ENCODE data around the gene GPR45. TPM values are rescaled to one million over a fixed set of nuclear protein-coding genes. Genes with fewer than 3 reads are reported as not detected.
"Not testable (repeated sequence)": the region's sequence is repeated elsewhere in the genome, so short reads cannot be mapped to it uniquely, and the experiment has no call there.

The GPR45 gene
- total RNA-seq, 2 donors from 2014 or later = not detected

- intact Hi-C loops (cut with DNase I); DNase-seq (ENCODE audit: low spot score): not testable (repeated sequence)
Measured at GRCh38 chr2:105251016-105251648, 9.6 kb downstream of the GPR45 start.

DNA sequence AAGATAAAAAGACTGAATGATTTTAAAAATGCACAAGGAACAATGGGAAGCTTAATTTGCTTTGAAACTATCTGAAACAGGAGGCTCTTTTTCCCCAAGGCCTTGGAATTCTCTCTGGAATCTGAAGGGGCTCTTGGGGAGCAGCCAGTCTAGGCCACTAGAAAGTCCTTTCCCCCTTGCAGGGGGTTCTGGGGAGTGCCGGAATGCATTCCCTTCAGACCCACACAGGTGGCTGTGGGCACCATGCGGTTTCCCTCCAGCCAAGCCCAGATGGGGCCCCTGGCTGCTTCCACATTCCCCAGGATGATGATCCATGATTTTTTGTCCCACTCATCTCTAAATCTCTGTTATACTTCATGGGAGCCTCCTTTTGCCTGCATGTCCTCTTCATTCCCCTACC lies 10.7 kb downstream of the GPR45 start:
- DNase-seq (ENCODE audit: low spot score) = no peak
- intact Hi-C loops (cut with DNase I) = no loop called here

DNA sequence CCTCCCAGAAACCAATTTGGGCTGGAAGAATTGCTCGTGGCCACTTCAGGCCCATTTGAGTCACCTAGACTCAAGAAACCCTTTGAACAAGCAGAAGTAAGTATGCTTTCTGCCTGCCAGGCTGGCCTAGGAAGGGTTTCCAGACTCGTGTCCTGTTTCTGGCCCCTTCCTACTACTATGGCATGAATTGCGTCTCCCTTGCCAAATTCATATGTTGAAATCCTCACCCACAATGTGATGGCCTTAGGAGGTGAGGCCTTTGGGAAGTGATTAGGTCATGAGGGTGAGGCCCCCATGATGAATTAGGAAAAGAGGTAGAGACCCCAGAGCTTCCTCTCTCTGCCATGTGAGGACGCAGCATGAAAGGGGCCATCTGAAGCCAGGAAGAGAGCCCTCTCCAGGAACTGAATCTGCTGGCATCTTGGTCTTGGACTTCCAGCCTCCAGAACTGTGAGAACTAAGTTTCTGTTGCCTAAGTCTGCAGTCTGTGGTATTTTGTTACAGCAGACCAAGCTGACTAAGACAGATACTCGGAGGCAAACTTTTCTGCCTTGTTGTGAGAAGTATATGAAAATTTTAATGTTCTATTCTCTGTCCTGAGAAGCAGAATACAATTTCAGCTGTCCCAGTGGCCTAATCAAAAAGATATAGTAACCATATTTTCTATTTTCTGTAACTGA lies 13.1 kb downstream of the GPR45 start:
- intact Hi-C loops (cut with DNase I) = loop anchor here in 1 of 2 donors (1.0 kb wide), 1 partner anchor 16 kb away; no protein-coding TSS in a partner anchor
- no peak for DNase-seq (ENCODE audit: low spot score)

GRCh38 chr2:105255979-105256378 lies 14.4 kb downstream of the GPR45 start:
- intact Hi-C loops (cut with DNase I) = no loop called here
- DNase-seq (ENCODE audit: low spot score) = no peak

- no peak for DNase-seq (ENCODE audit: low spot score)
- intact Hi-C loops (cut with DNase I) = no loop called here
Measured at GRCh38 chr2:105256431-105257047, 15.0 kb downstream of the GPR45 start.

GRCh38 chr2:105257981-105258380 lies 16.4 kb downstream of the GPR45 start:
- intact Hi-C loops (cut with DNase I) = no loop called here
- DNase-seq (ENCODE audit: low spot score) = no peak

- intact Hi-C loops (cut with DNase I) = no loop called here
Measured at GRCh38 chr2:105258835-105259350, 17.4 kb downstream of the GPR45 start.

DNA sequence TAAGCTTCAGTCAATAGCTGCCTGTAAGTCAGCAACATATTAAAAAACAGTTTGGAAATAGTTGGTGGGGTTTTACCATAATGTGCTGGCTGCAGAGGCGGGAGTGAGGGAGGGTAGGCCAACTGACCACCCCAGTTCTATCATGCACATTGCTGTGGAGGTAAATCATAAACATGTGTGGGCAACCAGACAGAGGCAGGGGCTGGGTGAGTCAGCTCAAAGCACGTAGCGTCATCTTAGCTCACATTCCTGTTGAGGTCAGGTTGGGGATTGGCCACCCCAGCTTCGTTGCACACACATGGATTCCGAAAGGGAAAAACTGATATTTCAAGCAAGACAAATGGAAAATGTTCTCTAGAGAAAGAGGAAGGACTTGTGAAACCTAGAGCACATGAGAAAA lies 19.5 kb downstream of the GPR45 start:
- intact Hi-C loops (cut with DNase I) = no loop called here
- DNase-seq (ENCODE audit: low spot score) = no peak

More at GRCh38 chr2:105258835-105259350, 17.4 kb downstream of the GPR45 start:
- no peak for DNase-seq (ENCODE audit: low spot score)

DNA sequence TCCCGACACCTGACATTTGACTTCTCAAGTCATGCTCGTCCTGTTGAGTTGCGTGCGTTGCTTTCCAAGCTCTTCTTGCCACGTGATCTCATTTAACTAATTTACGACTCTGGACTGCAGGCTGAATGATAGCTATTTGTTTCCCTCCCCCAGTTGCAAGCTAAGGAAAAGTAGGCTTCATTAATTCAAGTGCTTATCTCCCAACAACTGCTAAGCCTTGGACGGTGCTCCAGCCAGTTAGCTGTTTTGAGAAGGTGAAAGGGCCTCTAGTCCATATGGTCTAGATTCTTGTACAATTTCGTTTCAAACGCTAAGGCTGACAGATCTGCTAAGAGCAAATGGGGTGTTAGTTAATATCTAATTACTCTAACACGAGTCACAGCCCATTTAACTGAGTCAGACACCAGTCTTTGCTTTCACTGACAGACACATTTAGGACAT lies 21.1 kb downstream of the GPR45 start:
- intact Hi-C loops (cut with DNase I) = no loop called here
- no peak for DNase-seq (ENCODE audit: low spot score)

GRCh38 chr2:105269426-105269825 lies 27.9 kb downstream of the GPR45 start:
- intact Hi-C loops (cut with DNase I) = no loop called here
- no peak for DNase-seq (ENCODE audit: low spot score)

DNA sequence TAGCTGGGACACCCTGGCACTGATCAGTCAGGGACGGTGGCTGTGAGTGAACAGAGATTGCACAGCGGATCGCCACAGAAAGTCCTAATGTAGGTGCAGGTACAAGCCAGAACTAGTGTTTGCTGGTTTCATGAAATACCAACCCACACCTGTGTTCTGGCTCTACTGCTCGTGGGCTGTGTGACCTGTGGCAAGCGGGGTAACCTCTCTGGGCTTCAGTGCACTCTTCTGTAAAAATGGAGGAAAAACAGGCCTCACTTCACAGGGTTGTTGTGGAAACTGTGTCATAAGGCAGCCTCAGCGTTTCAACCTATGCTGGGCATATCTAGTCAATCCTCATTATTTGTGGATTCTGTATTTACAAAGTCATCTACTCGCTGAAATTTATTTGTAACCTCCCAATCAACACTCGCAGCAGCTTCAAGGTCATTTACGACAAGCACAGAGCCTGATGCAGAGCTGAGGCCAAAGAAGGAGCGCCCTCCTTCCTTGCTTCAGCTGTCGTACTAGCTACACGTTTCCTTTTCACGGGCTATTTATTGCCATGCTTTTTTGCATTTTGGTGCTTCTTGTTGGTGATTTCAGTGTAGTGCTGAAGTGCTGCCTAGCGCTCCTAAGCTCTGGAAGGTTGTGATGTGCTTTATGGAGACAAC lies 30.0 kb downstream of the GPR45 start:
- no peak for DNase-seq (ENCODE audit: low spot score)
- intact Hi-C loops (cut with DNase I) = no loop called here

GRCh38 chr2:105272176-105272575 lies 30.6 kb downstream of the GPR45 start:
- no peak for DNase-seq (ENCODE audit: low spot score)
- intact Hi-C loops (cut with DNase I) = no loop called here

- intact Hi-C loops (cut with DNase I) = no loop called here
- no peak for DNase-seq (ENCODE audit: low spot score)
Measured at GRCh38 chr2:105274046-105274445, 32.5 kb downstream of the GPR45 start.

- DNase-seq (ENCODE audit: low spot score) = no peak
- intact Hi-C loops (cut with DNase I) = no loop called here
Measured at GRCh38 chr2:105278654-105279053, 37.1 kb downstream of the GPR45 start.

GRCh38 chr2:105279126-105279525 lies 37.6 kb downstream of the GPR45 start:
- no peak for DNase-seq (ENCODE audit: low spot score)
- intact Hi-C loops (cut with DNase I) = no loop called here

DNA sequence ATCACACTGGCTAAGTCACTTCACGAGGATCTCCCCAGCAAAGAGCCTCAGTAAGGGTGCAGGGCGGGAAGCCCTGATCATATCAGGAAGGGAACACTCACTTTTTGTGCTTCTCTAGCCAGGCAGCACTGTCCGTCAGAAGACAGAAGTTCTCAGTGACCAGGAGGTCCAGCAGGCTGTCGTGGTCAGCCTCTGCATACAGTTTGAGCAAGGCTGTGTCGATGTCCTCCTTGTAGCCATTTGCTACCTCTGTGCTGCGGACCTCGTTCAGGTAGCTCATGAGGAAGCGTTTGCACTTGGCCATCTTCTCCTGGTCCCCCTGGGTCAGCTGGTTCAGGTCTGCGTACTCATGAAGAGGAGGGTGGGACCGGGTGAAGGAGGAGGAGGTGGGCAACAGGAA lies 38.7 kb downstream of the GPR45 start:
- no peak for DNase-seq (ENCODE audit: low spot score)
- intact Hi-C loops (cut with DNase I) = no loop called here

DNA sequence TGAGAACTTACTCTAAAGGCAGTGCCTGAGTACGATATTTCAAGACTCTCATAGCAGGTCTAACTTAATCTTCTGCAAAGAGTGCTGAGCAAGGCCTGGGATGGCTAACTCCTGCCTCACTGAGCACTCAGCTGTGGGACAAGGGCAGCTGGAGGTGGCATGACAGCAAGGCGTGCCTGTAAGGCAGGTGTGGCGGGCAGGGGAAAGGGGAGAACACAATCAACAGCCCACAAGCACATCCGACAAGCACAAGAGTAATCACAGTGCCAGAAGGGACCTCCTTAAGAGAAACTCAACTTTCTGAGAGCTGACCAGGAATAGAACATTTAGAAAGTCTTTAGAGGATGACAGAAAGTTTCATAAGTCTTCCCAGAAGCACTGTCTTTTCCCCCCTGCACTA lies 42.0 kb downstream of the GPR45 start:
- intact Hi-C loops (cut with DNase I) = no loop called here
- no peak for DNase-seq (ENCODE audit: low spot score)

GRCh38 chr2:105287692-105288091 lies 46.1 kb downstream of the GPR45 start:
- DNase-seq (ENCODE audit: low spot score) = no peak
- intact Hi-C loops (cut with DNase I) = no loop called here

- DNase-seq (ENCODE audit: low spot score) = no peak
- intact Hi-C loops (cut with DNase I) = no loop called here
Measured at GRCh38 chr2:105288133-105288532, 46.6 kb downstream of the GPR45 start.
